Hepatic stellate cell (primary cell): ENCODE data around the gene SESN1.
A peak's percentile ranks its signal among the peaks of the same experiment; 100 is the strongest.
"Not testable (repeated sequence)": the region's sequence is repeated elsewhere in the genome, so short reads cannot be mapped to it uniquely, and the experiment has no call there.

ENCODE experiments used
- DNase-seq: peaks from one replicate; pipeline ENCODE4 v3.0.0; 2011; ENCODE audit warnings: low spot score

SESN1 gene

DNA sequence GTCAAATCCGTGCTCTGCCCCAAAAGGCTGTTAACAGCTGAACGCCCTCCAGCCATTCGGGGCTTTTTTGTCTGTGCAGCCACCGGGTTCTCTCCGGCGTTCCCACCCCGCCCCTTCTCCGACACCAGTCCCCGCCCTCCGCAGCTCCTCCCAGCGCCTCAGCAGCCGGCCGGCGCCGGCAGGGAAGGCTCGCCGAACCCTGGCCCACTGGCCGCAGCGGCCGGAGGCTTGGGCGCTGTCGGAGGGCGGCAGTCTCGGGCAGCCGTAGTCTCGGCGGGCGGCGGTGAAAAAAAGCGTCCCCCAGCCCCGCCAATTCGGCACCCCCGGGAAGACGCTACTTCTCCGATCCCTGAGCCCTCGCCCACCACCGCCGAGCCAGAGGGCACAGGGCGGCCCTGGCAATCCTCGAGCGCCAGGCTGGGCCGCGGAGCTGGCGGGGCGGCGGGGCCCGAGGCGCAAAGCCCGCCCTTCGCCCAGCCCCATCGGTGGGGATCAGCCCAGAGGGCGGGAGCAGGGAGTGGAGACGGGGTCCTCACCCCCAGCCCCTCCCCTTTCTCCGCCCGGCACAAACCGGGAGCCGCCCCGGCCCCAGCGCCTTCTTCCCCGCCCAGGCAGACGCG lies at the start of gene SESN1:
Gene SESN1, minus strand, starts transcription at position 431 of the 620 bp plus-strand sequence. CDS start 773 bp downstream, outside the sequence.
- peak; percentile 95 for DNase-seq

DNA sequence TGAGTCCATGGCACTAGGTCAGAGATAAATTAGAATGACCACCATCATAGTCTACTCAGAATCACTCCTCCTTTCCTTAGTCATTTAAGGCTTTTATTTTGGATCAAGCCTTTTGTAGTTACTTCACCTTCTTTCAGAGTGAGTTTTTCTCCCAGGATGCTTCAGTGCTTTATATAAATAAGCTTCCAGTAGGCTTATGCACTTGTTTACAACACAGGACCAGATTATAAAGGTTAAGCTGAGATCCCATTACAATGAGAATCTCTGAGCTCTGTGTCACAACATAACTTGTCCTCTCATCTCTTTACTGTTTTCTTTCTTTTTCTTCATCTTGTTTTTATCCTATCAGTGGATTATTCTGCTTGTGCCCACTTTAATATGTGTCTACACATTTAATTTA lies 48.5 kb upstream of the SESN1 start:
- DNase-seq = no peak

GRCh38 chr6:109142067-109142466 lies 47.4 kb upstream of the SESN1 start:
- DNase-seq = not testable (repeated sequence)

DNA sequence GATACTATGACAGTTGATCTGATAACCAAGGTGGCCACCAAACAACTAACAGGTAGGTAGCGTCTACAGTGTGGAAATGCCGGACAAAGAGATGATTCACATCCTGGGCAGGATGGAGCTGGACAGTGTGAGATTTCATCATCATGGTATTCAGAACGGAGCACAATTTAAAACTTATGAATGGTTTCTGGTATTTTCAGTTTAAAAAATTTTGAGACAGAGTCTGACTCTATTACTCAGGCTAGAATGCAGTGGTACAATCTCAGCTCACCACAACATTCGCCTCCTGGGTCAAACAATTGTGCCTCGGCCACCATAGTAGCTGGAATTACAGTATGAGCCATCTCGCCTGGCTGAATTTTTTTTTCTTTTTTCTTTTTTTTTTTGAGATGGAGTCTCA lies 44.5 kb upstream of the SESN1 start:
- no peak for DNase-seq

GRCh38 chr6:109136530-109136929 lies 41.9 kb upstream of the SESN1 start:
- DNase-seq = not testable (repeated sequence)

DNA sequence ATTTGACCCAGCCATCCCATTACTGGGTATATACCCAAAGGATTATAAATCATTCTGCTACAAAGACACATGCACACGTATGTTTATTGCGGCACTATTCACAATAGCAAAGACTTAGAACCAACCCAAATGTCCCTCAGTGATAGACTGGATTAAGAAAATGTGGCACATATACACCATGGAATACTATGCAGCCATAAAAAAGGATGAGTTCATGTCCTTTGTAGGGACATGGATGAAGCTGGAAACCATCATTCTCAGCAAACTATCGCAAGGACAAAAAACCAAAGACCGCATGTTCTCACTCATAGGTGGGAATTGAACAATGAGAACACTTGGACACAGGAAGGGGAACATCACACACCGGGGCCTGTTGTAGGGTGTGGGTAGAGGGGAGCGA lies 41.4 kb upstream of the SESN1 start:
- DNase-seq = not testable (repeated sequence)

- not testable (repeated sequence) for DNase-seq
Observed at GRCh38 chr6:109135600-109135999, 41.0 kb upstream of the SESN1 start.

- DNase-seq = no peak
Observed at GRCh38 chr6:109130065-109130464, 35.4 kb upstream of the SESN1 start.

DNA sequence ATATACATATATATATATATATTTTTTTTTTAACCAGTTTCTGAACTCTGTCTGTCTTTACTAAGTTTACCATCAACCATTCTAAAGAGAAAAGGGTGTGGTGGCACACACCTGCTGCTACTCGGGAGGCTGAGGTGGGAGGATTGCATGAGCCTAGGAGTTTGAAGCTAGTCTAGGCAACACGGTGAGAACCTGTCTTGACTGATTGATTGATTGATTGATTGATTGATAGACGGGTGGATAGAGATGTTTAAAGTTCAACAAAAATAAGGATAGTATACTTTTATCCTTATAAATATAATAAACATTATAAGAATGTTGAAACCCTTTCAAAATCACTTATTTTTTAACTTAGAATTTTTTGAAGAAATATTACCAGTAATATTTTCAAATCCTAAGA lies 30.9 kb upstream of the SESN1 start:
- DNase-seq = no peak

DNA sequence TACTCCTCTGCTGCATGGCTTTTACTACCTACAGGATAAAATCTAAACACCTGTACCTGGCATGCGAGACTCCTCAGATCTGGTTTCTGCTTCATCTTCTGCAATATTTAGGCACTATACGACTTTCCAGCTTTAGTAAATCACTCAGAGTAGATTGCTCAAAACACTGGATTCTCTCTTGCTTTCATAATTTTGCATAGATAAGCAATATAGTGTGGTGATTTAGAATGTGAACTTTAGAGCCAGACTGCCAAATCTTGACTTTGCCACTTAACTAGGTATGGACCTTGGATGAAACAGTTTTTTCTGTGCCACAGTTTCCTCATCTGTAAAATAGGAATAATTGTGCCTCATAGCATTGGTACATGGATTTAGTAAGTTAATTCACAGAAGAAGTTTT lies 29.6 kb upstream of the SESN1 start:
- DNase-seq = no peak

DNA sequence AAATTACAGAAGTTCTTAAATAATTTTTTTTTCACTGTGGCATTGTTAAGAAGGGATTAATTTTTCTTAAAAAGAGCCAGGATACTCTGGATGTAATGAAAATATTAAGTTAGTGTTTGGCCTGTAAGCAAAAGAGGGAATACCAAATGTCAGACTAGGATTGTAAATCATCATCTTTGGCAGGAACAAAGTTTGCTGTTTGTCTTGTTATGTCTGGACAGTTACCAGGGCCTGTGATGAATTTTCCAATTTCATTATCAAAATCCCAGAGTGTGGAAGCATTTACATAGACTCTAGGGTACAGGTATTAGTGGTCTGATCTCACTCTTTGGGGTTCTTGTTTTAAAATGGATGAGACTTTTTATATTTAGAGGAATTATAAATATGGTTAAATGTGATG lies 26.8 kb upstream of the SESN1 start:
- DNase-seq = no peak

DNA sequence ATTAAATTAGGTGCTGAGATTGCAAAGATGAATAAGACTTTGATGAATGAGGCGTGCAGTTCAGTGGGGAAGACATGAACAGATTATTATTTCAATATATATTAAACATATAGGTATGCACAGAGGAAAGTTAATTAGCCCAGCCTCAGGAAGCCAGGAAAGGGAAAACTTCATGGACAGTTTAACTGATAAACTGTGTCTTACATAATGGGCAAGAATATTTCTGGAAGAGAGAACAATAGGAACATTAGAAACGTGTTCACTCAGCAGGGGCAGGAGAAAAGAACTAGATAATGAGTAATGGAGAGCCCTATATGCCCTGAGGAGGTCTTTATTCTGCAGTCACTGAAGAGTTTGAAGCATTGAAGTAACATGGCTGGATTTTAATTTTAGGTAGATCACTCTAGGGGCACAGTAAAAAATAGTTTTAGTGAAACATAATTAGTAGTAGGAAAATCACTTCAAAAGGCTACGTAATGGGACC lies 24.3 kb upstream of the SESN1 start:
- DNase-seq = no peak

GRCh38 chr6:109118337-109118736 lies 23.7 kb upstream of the SESN1 start:
- DNase-seq = no peak

DNA sequence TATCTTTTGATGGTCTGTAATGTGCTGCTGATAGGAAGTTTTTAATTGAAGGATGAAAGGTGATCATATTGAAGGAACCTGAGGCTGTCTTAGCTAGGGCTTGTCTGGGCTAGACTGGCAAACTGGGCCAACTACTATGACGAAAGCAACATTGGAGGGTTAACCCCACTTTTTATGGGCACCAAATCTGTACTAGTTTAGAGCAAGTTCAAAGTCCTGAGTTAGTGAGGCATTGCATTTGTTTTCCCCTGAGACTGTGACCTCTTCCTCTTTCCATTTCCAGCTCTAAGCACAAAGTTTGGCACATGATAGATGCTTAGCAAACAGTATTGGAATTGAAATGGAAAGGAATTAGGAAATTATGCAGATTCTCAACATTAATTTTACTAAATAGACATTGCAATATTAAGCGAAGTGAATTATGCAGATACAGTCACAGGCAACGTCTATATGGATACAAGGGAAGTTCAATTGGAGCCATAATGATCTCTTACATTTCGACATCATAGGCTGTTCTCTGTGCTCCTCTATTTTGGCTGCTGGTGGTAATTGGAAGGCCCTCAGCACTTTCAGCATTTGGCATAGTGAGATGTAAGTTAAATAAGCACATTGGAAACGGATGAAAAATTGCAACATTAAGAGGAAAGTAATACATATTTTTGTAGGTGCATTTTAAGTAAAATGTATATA lies 22.8 kb upstream of the SESN1 start:
- DNase-seq = no peak

- not testable (repeated sequence) for DNase-seq
Observed at GRCh38 chr6:109112663-109113062, 18.0 kb upstream of the SESN1 start.

- not testable (repeated sequence) for DNase-seq
Observed at GRCh38 chr6:109109663-109110062, 15.0 kb upstream of the SESN1 start.

DNA sequence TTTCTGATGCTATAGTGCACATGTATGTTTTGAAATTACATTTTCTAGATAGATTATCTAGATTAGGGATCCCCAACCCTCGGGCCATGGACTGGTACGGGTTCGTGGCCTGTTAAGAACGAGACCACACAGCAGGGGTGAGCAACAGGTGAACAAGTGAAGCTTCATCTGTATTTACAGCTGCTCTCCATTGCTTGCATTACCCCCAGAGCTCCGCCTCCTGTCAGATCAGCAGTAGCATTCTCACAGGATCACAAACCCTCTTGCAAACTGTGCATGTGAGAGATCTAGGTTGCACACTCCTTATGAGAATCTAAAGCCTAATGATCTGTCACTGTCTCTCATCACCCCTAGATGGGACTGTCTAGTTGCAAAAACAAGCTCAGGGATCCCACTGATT lies 11.0 kb upstream of the SESN1 start:
- no peak for DNase-seq

- DNase-seq = no peak
Observed at GRCh38 chr6:109104512-109104911, 9.9 kb upstream of the SESN1 start.

DNA sequence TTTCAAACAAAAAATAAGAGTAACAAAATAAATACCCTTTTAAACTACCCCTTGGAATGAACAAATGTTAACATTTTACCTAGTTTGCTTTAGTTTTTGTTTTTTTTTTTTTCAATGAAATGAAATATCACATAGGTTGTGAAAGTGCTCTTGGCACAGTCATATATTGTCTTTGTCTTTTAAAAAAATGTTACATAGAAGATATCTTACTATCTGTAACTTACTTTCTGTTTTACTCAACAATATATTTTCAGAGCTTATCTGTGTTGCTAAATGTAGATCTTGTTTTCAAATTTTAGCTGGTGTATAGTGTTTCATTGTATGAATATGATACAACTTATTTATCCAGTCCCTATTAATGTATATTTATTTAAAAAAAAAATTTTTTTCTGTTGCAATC lies 9.3 kb upstream of the SESN1 start:
- no peak for DNase-seq

DNA sequence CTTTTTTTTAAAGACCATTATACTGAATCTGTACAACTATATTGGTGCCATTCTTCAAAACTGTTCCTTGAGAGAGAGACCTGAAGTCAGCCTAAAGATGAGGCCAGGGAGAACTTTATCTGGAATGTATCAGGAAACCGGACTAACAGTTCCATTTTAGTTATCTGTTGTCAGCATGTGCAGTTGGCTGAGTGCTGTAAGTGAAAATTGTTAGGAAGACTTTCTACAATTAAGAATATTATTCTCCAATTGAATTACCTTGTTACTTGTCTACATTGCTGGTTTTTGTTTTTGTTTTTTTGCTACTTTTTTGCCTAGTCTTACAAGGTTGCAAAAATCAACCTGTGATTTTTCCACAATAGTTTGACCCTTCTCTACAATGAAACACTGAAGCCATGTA lies 8.1 kb upstream of the SESN1 start:
- DNase-seq = no peak

DNA sequence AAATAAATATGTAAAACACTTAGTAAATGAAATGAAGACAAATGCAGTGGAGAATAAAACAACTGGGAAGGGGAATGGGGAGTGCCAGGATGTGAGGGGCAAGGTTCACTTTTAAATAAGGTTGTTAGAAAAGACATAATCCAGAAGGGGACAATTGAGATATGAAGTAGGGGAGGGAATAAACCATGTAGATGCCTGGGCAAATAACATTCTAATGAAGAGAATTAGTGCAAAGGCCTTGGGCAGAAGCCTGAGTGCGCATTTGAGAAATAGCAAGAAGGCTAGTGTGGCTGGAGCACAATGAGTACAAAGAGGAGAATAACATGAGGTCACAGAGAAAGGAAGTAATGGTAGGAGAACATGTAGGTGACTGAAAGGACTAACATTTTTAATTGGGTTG lies 3.0 kb upstream of the SESN1 start:
- DNase-seq = no peak

DNA sequence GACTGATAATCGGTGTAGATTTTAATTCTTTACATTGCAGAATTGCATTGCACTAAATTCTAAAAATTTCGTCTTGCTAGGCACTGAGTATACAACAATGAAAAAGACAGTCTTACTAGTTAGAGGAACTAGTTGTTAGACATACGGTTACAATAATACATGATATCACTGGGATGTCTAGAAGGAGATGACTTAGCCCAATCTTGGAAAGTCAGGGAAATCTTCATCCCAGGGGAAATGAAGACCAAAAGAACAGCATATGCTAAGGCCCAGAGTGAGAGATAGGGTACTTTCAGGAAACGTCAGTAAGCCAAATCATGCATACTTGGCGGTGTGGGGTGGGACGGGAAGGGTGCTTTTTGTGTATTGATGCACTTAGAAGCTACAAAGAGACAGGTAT lies 1.6 kb upstream of the SESN1 start:
- no peak for DNase-seq

GRCh38 chr6:109095835-109096084 lies 1.1 kb upstream of the SESN1 start:
- DNase-seq = no peak
